DMS79 treated with DMSO at 0.1 percent for 48 hours (cell line): ENCODE results near the gene PRR23E.
A peak's percentile ranks its signal among the peaks of the same experiment; 100 is the strongest.

Experiments
- DNase-seq: peaks from one replicate; lab custom pipeline; 2025; lab: John Stamatoyannopoulos, UW

Gene PRR23E

GRCh38 chr3:127209155-127209839 is 16.4 kb downstream of the PRR23E start:
- DNase-seq = peak; percentile 82

GRCh38 chr3:127209840-127210653 is 17.1 kb downstream of the PRR23E start:
- peak; percentile 50 for DNase-seq

GRCh38 chr3:127210654-127210943 is 17.7 kb downstream of the PRR23E start:
- DNase-seq = no peak

GRCh38 chr3:127211118-127212060 is 18.5 kb downstream of the PRR23E start:
- DNase-seq = no peak

GRCh38 chr3:127212231-127212630 is 19.3 kb downstream of the PRR23E start:
- DNase-seq = no peak

- DNase-seq = no peak
Measured at GRCh38 chr3:127212711-127213110, 19.8 kb downstream of the PRR23E start.

GRCh38 chr3:127213381-127213918 is 20.5 kb downstream of the PRR23E start:
- no peak for DNase-seq

- DNase-seq = no peak
Measured at GRCh38 chr3:127214975-127215374, 22.0 kb downstream of the PRR23E start.

- no peak for DNase-seq
Measured at GRCh38 chr3:127215714-127216414, 22.9 kb downstream of the PRR23E start.

GRCh38 chr3:127216415-127217261 is 23.7 kb downstream of the PRR23E start:
- no peak for DNase-seq

GRCh38 chr3:127217596-127218453 is 24.9 kb downstream of the PRR23E start:
- no peak for DNase-seq

GRCh38 chr3:127218454-127218922 is 25.6 kb downstream of the PRR23E start:
- DNase-seq = no peak

- no peak for DNase-seq
Measured at GRCh38 chr3:127220497-127220896, 27.6 kb downstream of the PRR23E start.

GRCh38 chr3:127221037-127221436 is 28.1 kb downstream of the PRR23E start:
- no peak for DNase-seq

GRCh38 chr3:127221446-127222035 is 28.6 kb downstream of the PRR23E start:
- DNase-seq = no peak

- no peak for DNase-seq
Measured at GRCh38 chr3:127222163-127222562, 29.2 kb downstream of the PRR23E start.

- no peak for DNase-seq
Measured at GRCh38 chr3:127222664-127223063, 29.7 kb downstream of the PRR23E start.

GRCh38 chr3:127224118-127224517 is 31.2 kb downstream of the PRR23E start:
- no peak for DNase-seq

- DNase-seq = no peak
Measured at GRCh38 chr3:127226457-127226856, 33.5 kb downstream of the PRR23E start.
